Brain microvascular endothelial cell (primary cell): ENCODE measurements around the gene ADAD2.

Experiments used
- DNase-seq: peaks from one replicate; pipeline ENCODE4 v3.0.0-alpha.2; 2020
- H3K27ac ChIP-seq: fragments of 250-450 bp; sonication (Bioruptor Pico); 2 replicates; pipeline ENCODE4 v1.5.1; 2020; ENCODE audit warnings: mild to moderate bottlenecking, moderate library complexity
- H3K27me3 ChIP-seq: fragments of 250-450 bp; sonication (Bioruptor Pico); replicated peaks from 2 replicates; pipeline ENCODE4 v1.5.1; 2020; ENCODE audit warnings: mild to moderate bottlenecking
- H3K36me3 ChIP-seq: fragments of 250-450 bp; sonication (Bioruptor Pico); replicated peaks from 2 replicates; pipeline ENCODE4 v1.5.1; 2020; ENCODE audit warnings: mild to moderate bottlenecking
- H3K4me3 ChIP-seq: 2 replicates; pipeline ENCODE4 v1.5.1; 2011; ENCODE audit warnings: low read depth, mild to moderate bottlenecking, control low read depth, low read length, moderate library complexity
- in situ Hi-C: cut with HindIII; loops from 2 replicates; pipeline ENCODE4 v1.10.0; 2017; ENCODE audit warnings: low sequenced_read_pairs, low pct_ligation_motif_present
- TF ChIP-seq, protein P1 (sequence below): IDR thresholded peaks from 2 replicates; pipeline ENCODE4 v1.5.1; 2011; ENCODE audit warnings: low read depth, mild to moderate bottlenecking, moderate library complexity, low read length, control low read depth, inconsistent platforms; ENCODE audit errors: missing control alignments

ADAD2 gene

DNA sequence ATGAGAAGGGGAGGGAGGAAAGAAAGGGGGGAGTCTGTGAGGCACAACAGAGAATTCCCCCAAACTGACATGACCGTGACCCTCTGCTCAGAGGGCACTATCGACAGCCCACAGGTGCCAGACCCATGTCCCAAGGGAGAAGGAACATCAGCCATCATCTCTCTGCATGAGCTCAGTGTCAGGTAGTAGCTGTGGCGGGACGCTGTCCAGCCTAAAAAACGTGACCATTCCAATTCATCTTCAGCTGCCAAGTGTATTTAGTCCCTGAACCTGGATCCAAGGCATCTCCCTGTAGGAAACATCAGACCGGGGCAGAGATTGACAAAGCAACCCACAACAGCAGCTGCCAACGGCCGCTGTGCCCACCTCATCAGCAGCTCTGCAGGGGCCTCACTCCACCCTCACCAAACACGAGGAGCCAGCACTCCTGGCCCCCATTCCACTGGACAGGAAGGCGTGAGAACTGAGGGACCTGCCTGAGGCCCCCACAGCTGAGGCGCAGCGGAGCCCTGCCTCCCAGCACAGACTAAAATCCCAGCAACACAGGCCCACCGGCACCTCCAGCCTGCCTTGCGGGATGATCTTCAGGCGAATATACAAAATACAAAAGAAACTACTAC, 12.7 kb upstream of the ADAD2 start:
- H3K27me3 ChIP-seq: no peaks in the 10 kb centered on the region
- no peak overlapping the region for H3K4me3 ChIP-seq
- TF ChIP-seq, protein P1, sequence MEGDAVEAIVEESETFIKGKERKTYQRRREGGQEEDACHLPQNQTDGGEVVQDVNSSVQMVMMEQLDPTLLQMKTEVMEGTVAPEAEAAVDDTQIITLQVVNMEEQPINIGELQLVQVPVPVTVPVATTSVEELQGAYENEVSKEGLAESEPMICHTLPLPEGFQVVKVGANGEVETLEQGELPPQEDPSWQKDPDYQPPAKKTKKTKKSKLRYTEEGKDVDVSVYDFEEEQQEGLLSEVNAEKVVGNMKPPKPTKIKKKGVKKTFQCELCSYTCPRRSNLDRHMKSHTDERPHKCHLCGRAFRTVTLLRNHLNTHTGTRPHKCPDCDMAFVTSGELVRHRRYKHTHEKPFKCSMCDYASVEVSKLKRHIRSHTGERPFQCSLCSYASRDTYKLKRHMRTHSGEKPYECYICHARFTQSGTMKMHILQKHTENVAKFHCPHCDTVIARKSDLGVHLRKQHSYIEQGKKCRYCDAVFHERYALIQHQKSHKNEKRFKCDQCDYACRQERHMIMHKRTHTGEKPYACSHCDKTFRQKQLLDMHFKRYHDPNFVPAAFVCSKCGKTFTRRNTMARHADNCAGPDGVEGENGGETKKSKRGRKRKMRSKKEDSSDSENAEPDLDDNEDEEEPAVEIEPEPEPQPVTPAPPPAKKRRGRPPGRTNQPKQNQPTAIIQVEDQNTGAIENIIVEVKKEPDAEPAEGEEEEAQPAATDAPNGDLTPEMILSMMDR: no peak
- no peak overlapping the region for H3K27ac ChIP-seq
- peaks cover 31% of the 10 kb centered on the region for H3K36me3 ChIP-seq
- DNase-seq: no peak
- in situ Hi-C loops: no loop called here

DNA sequence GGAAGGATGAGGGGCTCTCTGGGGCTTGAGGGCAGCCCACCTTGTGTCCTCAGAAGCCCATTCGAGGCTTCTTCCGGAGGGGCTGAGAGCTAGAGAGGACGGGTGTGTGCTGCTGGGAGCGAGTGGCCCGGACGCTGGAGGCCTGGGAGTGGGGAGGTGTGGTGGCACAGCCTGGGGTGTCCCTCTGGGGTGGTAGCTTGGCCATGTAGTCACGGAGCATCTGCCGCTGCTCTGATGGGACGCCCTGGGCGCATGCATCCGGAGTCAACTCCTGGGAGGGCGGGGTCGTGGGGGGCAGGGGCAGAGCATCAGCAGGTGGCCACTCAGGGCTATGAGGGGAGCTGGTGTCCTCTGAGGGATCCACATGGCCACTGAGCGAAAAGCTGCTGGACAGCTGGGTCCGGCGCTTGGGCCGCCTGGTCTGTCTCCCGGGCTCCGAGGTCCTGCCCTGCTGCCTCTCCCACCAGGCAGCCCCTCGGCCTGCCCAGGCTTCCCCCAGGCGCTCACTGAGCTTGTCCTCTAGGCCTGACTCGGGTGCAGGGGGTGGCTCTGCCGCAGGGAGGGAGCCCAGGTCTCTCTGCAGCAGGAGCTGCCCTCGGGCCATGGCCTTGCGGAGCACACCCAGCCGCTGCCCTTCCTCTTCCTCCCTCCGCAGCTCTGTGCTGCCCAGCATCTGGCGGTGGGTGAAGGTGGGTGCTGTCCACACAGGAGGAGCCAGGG, 11.9 kb upstream of the ADAD2 start:
- peaks cover 36% of the 10 kb centered on the region for H3K36me3 ChIP-seq
- no peaks in the 10 kb centered on the region for H3K27me3 ChIP-seq
- no peak overlapping the region for H3K27ac ChIP-seq
- no peak overlapping the region for H3K4me3 ChIP-seq
- DNase-seq: no peak
- TF ChIP-seq, protein P1: no peak
- in situ Hi-C loops: no loop called here

DNA sequence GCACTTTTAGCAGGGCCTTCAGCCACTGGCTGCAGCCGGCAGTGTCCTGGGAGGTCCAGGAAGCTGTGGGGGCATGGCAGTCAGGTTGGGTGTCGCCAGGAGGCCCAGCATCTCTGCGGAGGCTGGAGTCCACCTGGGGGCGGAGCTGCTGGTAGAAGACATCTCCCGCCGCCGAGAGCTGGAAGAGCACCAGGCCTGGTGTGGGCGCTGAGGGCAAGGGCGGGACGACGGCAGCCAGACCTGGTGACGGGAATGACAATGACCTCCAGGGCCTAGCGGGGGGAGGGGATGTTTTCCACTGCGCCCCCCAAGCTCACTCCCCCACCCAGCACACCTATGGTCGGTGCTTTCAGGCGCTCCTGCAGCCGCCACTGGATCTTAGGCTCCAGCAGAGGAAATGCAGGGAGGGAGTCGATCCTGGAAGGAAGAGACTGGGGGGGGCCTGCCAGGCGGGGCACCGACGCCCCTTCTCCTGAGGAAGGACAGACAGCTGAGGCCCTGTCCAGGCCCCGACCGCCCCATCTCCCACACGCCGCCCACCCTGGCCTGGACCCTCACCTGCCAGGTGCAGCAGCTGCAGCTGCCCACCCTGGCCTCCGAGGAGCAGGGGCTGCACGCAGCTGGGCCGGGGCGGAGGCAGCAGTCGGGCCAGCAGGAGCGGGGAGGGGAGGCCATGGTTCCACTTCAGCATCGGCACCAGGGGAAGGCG, 11.2 kb upstream of the ADAD2 start:
- no peak for DNase-seq
- Histone ChIP-seq H3K27me3 (no peaks in the 10 kb centered on the region), H3K4me3 (no peak overlapping the region), H3K27ac (no peak overlapping the region), H3K36me3 (peaks cover 40% of the 10 kb centered on the region)
- in situ Hi-C loops: no loop called here
- TF ChIP-seq, protein P1: no peak

DNA sequence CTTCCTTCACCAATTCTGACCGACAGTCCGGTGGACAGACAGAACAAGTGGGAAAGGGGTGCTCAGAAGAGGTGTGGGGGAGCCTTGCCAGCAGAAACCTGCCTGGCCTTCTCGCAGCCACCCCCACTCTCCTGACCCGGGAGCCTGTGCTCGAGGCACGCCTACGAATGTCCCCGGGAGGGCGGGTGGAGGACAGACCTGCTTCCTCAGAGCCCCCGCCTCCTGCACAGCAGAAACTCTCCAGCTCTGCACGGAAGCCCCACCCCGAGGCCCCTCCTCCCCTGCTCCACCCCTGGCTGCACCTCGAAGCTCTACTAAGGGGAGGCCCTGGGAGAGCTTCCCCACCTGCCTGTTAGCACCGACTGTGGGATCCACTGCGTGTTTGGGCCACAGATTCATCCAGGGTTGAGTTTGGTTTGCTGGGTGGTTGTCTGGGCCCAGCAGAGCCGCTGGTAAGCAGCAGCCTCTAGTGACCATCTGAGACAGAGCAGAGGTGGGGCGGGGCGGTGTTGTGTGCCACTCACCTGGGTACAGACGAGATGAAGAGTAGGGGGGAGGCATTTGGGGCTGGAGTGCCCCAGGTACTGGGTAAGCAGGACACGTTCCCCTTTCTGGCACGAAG, 10.3 kb upstream of the ADAD2 start:
- Histone ChIP-seq H3K27me3 (no peaks in the 10 kb centered on the region), H3K4me3 (no peak overlapping the region), H3K27ac (no peak overlapping the region), H3K36me3 (peaks cover 43% of the 10 kb centered on the region)
- DNase-seq: no peak
- in situ Hi-C loops: no loop called here
- TF ChIP-seq, protein P1: no peak

DNA sequence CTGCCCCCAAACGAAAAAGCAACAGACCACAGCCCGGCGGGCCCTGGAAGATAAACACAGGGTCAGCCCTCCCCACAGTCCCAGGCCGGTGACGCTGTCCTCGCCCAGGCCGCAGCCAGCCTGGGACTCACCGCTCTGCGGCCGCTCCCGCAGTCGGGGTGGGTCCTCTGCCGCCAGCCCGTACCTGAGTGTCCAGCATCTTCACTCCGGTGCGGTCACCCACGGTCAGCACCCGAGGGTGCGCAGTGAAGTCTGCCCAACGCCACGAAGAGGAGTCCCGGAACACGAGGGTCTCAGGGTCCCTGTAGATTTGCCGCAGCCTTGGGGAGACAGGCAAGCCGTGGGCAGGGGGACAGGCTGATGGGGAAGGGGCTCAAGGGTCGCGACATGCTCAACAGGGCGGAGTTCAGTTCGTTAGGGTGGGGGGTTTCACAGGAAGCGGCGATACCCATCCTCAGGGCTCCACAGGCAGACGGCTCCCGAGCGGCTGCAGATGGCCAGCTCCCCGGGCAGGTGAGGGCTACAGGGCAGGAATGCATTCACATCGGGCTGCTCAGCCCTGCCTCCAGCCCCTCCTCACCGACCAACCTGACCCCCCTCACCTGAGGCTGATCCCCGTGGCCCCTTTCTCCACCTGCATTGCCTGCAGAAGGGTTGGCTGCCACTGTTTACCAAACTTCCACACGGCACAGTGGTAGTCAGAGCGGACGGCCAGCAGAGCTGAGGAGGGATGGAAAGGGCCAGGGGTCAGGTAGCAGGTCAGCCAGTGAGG, 9.6 kb upstream of the ADAD2 start:
- H3K36me3 ChIP-seq: peaks cover 43% of the 10 kb centered on the region
- H3K27ac ChIP-seq: no peak overlapping the region
- H3K4me3 ChIP-seq: no peak overlapping the region
- TF ChIP-seq, protein P1: no peak
- in situ Hi-C loops: no loop called here
- no peak for DNase-seq
- no peaks in the 10 kb centered on the region for H3K27me3 ChIP-seq
